Heart left ventricle (tissue), 13 donors: Measurements from ENCODE around the gene FMN2.

Source experiments
- CTCF ChIP-seq, 12 donors: fragments of 200-600 bp; sonication (generic) in 4 of 12; IDR thresholded peaks; one replicate each; pipeline versions ENCODE4 v1.5.0 to v1.8.0; 2018 to 2022; ENCODE audit warnings: antibody characterized with exemption in 12 of 12, mild to moderate bottlenecking in 5 of 12
- POLR2A ChIP-seq, 2 donors: fragments of 450-650 bp; IDR thresholded peaks; one replicate each; pipeline ENCODE4 v1.6.1; 2017; ENCODE audit warnings: antibody characterized with exemption in 2 of 2, mild to moderate bottlenecking in 2 of 2, moderate library complexity in 2 of 2
- donor health status: ischemic (EF 13 %, LVEDD 7.1; RV severe dilation, severe dysfunction).
- donor health status: DM: no; HTN: yes; CAD: no.
- donor health status: DM: no; HTN: no; CAD: no.
- donor health status: ischemic (EF 25% LVEDD 6.9; RV normal size, moderate dysfunction).
- donor health status: ischemic (EF 25% LVEDD 5.7; RV mildly dilated, moderate dysfunction).
- donor health status: ischemic (EF 35%, LVEDD 5.7; RV mildly dilated, moderate dysfunction).
- donor health status: nonischemic (EF 11% LVEDD 7.7; RV severe dilation, severe dysfunction).
- donor health status: DM: yes; HTN: yes; CAD: no.
- donor health status: PGD.
- donor health status: ischemic (EF 29% LVEDD 5.4; RV normal size, mild dysfunction).
- donor health status: nonischemic (EF 23%, LVEDD 6.1; RV moderate dilation, normal function).

GRCh38 chr1:240247899-240248298 lies 156.2 kb downstream of the FMN2 start:
- TF ChIP-seq CTCF (IDR thresholded peaks at IDR 0.05) (no peak), POLR2A (IDR thresholded peaks at IDR 0.05) (no peak)
